H1 (cell line): Measurements from ENCODE around the gene DNAJB5. TPM values are rescaled to one million over a fixed set of nuclear protein-coding genes. Genes with fewer than 3 reads are reported as not detected.
"Not testable (repeated sequence)": the region's sequence is repeated elsewhere in the genome, so short reads cannot be mapped to it uniquely, and the experiment has no call there.

Source experiments
- CTCF ChIA-PET: fragments of 300-600 bp; sonication (Branson Sonifier 250); formaldehyde crosslinking; loops from one replicate; lab custom pipeline; 2021; ENCODE audit not compliant: partially characterized antibody; lab: Charles Lee
- POLR2A ChIA-PET: fragments of 300-600 bp; sonication (Branson Sonifier 250); formaldehyde crosslinking; loops from one replicate; lab custom pipeline; 2021; ENCODE audit warnings: inconsistent platforms; ENCODE audit not compliant: partially characterized antibody; lab: Charles Lee
- DNase-seq, 2 experiments: peaks; one replicate each; pipeline versions ENCODE4 v3.0.0 to v3.0.0-alpha.2; 2010 to 2022; ENCODE audit warnings: low spot score in 2 of 2, low read depth in 1 of 2, mixed read lengths in 1 of 2
- FAIRE-seq: peaks from 2 replicates; lab custom pipeline; 2011; peaks lifted over from hg19 to GRCh38; lab: Jason Lieb, UNC
- H2AFZ ChIP-seq: 2 replicates; pipeline ENCODE4 v1.8.1; 2012; ENCODE audit warnings: low read length, inconsistent platforms
- H2AK5ac ChIP-seq: 2 replicates; pipeline ENCODE4 v1.6.1; 2013; ENCODE audit warnings: low read depth, low read length
- H2BK120ac ChIP-seq: replicated peaks from 2 replicates; pipeline ENCODE3; 2013; ENCODE audit warnings: low read depth, low read length, inconsistent platforms
- H2BK12ac ChIP-seq: 2 replicates; pipeline ENCODE4 v1.6.1; 2013; ENCODE audit warnings: low read depth, low read length
- H2BK15ac ChIP-seq: 2 replicates; pipeline ENCODE4 v1.6.1; 2013; ENCODE audit warnings: low read length
- H2BK20ac ChIP-seq: 2 replicates; pipeline ENCODE4 v1.6.1; 2013; ENCODE audit warnings: low read length
- H2BK5ac ChIP-seq: 2 replicates; pipeline ENCODE4 v1.6.1; 2013; ENCODE audit warnings: low read depth, low read length
- H3K14ac ChIP-seq: 2 replicates; pipeline ENCODE4 v1.6.1; 2013; ENCODE audit warnings: inconsistent platforms; ENCODE audit not compliant: insufficient read length
- H3K18ac ChIP-seq: 2 replicates; pipeline ENCODE4 v1.6.1; 2013; ENCODE audit warnings: low read length; ENCODE audit errors: extremely low read depth
- H3K23ac ChIP-seq: 2 replicates; pipeline ENCODE4 v1.6.1; 2013; ENCODE audit warnings: inconsistent platforms; ENCODE audit not compliant: insufficient read length
- H3K23me2 ChIP-seq: 2 replicates; pipeline ENCODE4 v1.6.1; 2013; ENCODE audit warnings: low read depth, low read length
- H3K27ac ChIP-seq: 2 replicates; pipeline ENCODE4 v1.6.1; 2011; ENCODE audit warnings: low read depth, low read length, inconsistent platforms
- H3K27me3 ChIP-seq, 4 experiments: replicated peaks in 1 of 4; 1 replicate in 1 of 4; 2 replicates in 3 of 4; pipeline versions ENCODE4 v1.6.1 to v1.8.1; 2011 to 2013; ENCODE audit warnings: low read length in 3 of 4, mild to moderate bottlenecking in 3 of 4, inconsistent platforms in 2 of 4, mixed read lengths in 2 of 4, moderate library complexity in 1 of 4; ENCODE audit not compliant: control insufficient read depth in 3 of 4, insufficient read depth in 3 of 4; ENCODE audit errors: extremely low read depth in 1 of 4
- H3K36me3 ChIP-seq, 4 experiments: 2 replicates each; pipeline versions ENCODE4 v1.6.1 to v1.8.1; 2011 to 2013; ENCODE audit warnings: mild to moderate bottlenecking in 4 of 4, low read length in 3 of 4, moderate library complexity in 2 of 4, control low read depth in 1 of 4, inconsistent platforms in 1 of 4; ENCODE audit not compliant: insufficient read depth in 4 of 4, control insufficient read depth in 2 of 4
- H3K4ac ChIP-seq: replicated peaks from 2 replicates; pipeline ENCODE3; 2013; ENCODE audit warnings: low read length, low read depth, mixed read lengths, inconsistent platforms; ENCODE audit not compliant: insufficient read length
- H3K4me1 ChIP-seq, 4 experiments: replicated peaks in 1 of 4; 1 replicate in 1 of 4; 2 replicates in 3 of 4; pipeline versions ENCODE4 v1.6.1 to v1.8.1; 2011 to 2013; ENCODE audit warnings: low read length in 3 of 4, inconsistent platforms in 2 of 4, mixed read lengths in 1 of 4; ENCODE audit not compliant: insufficient read depth in 4 of 4, control insufficient read depth in 3 of 4
- H3K4me2 ChIP-seq, 2 experiments: 2 replicates each; pipeline versions ENCODE4 v1.6.1 to v1.8.1; 2011 to 2013; ENCODE audit warnings: low read depth in 2 of 2, low read length in 2 of 2, control low read depth in 1 of 2, inconsistent platforms in 1 of 2, mild to moderate bottlenecking in 1 of 2; ENCODE audit not compliant: insufficient read depth in 1 of 2
- H3K4me3 ChIP-seq, 4 experiments: fragments of 200-600, 300-600 bp in 1 of 4; sonication (generic), shearing (Covaris generic), sonication (Bioruptor Twin) in 1 of 4; 2 replicates each; pipeline versions ENCODE4 v1.5.1 to v1.8.1; 2011 to 2016; ENCODE audit warnings: low read length in 4 of 4, low read depth in 3 of 4, control low read depth in 2 of 4, inconsistent platforms in 2 of 4, mild to moderate bottlenecking in 2 of 4, mixed read lengths in 1 of 4, moderate library complexity in 1 of 4; ENCODE audit not compliant: insufficient read depth in 2 of 4; ENCODE audit errors: extremely low read depth in 1 of 4
- H3K56ac ChIP-seq: replicated peaks from 2 replicates; pipeline ENCODE3; 2013; ENCODE audit warnings: low read depth, mild to moderate bottlenecking, mixed read lengths, low read length, inconsistent platforms; ENCODE audit not compliant: insufficient read length
- H3K79me1 ChIP-seq: 2 replicates; pipeline ENCODE4 v1.6.1; 2013; ENCODE audit warnings: low read depth, low read length, control low read depth
- H3K79me2 ChIP-seq, 2 experiments: 2 replicates each; pipeline versions ENCODE4 v1.6.1 to v1.8.1; 2012 to 2013; ENCODE audit warnings: low read length in 2 of 2, mild to moderate bottlenecking in 2 of 2, inconsistent platforms in 1 of 2; ENCODE audit not compliant: insufficient read depth in 2 of 2, control insufficient read depth in 1 of 2
- H3K9ac ChIP-seq, 4 experiments: replicated peaks in 1 of 4; 1 replicate in 1 of 4; 2 replicates in 3 of 4; pipeline versions ENCODE4 v1.6.1 to v1.8.1; 2011 to 2013; ENCODE audit warnings: low read depth in 3 of 4, low read length in 3 of 4, control low read depth in 2 of 4, mild to moderate bottlenecking in 2 of 4, moderate library complexity in 2 of 4, inconsistent platforms in 1 of 4; ENCODE audit errors: extremely low read depth in 1 of 4
- H3K9me3 ChIP-seq, 2 experiments: 2 replicates each; pipeline versions ENCODE4 v1.6.1 to v1.8.1; 2012 to 2013; ENCODE audit warnings: mild to moderate bottlenecking in 2 of 2, moderate library complexity in 2 of 2, control low read depth in 1 of 2, inconsistent platforms in 1 of 2, low read depth in 1 of 2, low read length in 1 of 2, mixed read lengths in 1 of 2; ENCODE audit not compliant: insufficient read depth in 2 of 2
- H4K20me1 ChIP-seq, 2 experiments: replicated peaks in 1 of 2; 2 replicates each; pipeline versions ENCODE3 to v1.8.1; 2011 to 2013; ENCODE audit warnings: inconsistent platforms in 2 of 2, low read length in 2 of 2, mild to moderate bottlenecking in 1 of 2; ENCODE audit not compliant: insufficient read depth in 2 of 2, control insufficient read depth in 1 of 2
- H4K5ac ChIP-seq: 2 replicates; pipeline ENCODE4 v1.6.1; 2013; ENCODE audit warnings: low read length, low read depth, mixed read lengths, inconsistent platforms; ENCODE audit not compliant: insufficient read length
- H4K8ac ChIP-seq: 2 replicates; pipeline ENCODE4 v1.8.0; 2013; ENCODE audit warnings: mild to moderate bottlenecking, moderate library complexity, low read length, inconsistent platforms; ENCODE audit not compliant: insufficient read depth; ENCODE audit errors: extremely low read depth
- H4K91ac ChIP-seq: replicated peaks from 2 replicates; pipeline ENCODE3; 2013; ENCODE audit warnings: low read length, mixed read lengths, inconsistent platforms; ENCODE audit not compliant: insufficient read length
- WGBS, 2 experiments: shearing (Covaris generic) in 1 of 2; methylation state at CpG; one replicate each; pipeline versions ENCODE4 v1.1.6 to v1.1.7; 2013 to 2015; ENCODE audit warnings: low lambda C conversion rate in 2 of 2, mixed read lengths in 2 of 2, inconsistent platforms in 1 of 2, low coverage in 1 of 2, missing lambda C conversion rate in 1 of 2; ENCODE audit not compliant: insufficient replicate concordance in 2 of 2, insufficient coverage in 1 of 2, insufficient read length in 1 of 2; ENCODE audit errors: extremely low coverage in 1 of 2, missing lambda C conversion rate in 1 of 2; 5-methylcytosine and 5-hydroxymethylcytosine counted together
- polyA plus RNA-seq, 7 experiments: library from polyadenylated mRNA; depleted of rRNA in 3 of 7; stranded (reverse) in 5 of 7; unstranded in 2 of 7; fragments of >200 nt in 5 of 7; fragments of 200-250 nt in 2 of 7; gene quantifications; 1 replicate in 5 of 7; 2 replicates in 1 of 7; 4 replicates in 1 of 7; pipeline versions ENCODE4 v1.2.1 to v1.2.3, GENCODE V29; 2011 to 2013; ENCODE audit warnings: missing spikeins in 2 of 7, mixed read lengths in 2 of 7
- total RNA-seq: library from RNA; stranded (reverse); fragmentation: NEBNext Ultra II Directional; extraction: Animal tissue kit (Norgen Biotek cat#: 25700); gene quantifications from 2 replicates; pipeline ENCODE4 v1.2.1, GENCODE V29; 2021

DNAJB5 gene
- total and polyA plus RNA-seq, 2 of the 8 experiments (the other 6 are each of a cell fraction or from before 2014, with no cell fraction given) = 25.0 to 34.1 TPM

DNA sequence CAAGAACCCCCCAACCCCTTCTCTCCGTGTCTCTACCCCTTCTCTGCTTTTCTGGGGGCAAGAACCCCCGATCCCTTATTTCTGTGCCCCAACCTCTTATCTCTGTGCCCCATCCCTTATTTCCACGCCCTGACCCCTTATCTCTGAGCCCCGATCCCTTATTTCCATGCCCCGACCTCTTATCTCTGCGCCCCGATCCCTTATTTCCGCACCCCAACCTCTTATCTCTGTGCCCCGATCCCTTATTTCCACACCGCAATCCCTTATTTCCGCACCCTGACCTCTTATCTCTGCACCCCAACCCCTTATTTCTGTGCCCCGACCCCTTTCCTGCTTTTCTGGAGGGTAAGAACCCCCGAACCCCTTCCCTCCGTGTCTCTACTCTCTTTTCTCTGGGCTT lies 14.8 kb downstream of the DNAJB5 start:
- H3K23me2 ChIP-seq, H3K23ac ChIP-seq, H2BK15ac ChIP-seq, H3K79me2 ChIP-seq, H4K5ac ChIP-seq, H3K56ac ChIP-seq, H3K4me2 ChIP-seq, H4K91ac ChIP-seq, H3K18ac ChIP-seq, H4K8ac ChIP-seq, H4K20me1 ChIP-seq, H3K4me1 ChIP-seq, H3K79me1 ChIP-seq, H2BK20ac ChIP-seq, H3K27me3 ChIP-seq, POLR2A ChIA-PET, CTCF ChIA-PET, H2AK5ac ChIP-seq, H2BK5ac ChIP-seq, H3K36me3 ChIP-seq, H3K9ac ChIP-seq, H2BK12ac ChIP-seq, H3K14ac ChIP-seq, H3K9me3 ChIP-seq, H3K27ac ChIP-seq, H3K4me3 ChIP-seq, FAIRE-seq, H2AFZ ChIP-seq, H3K4ac ChIP-seq, DNase-seq, H2BK120ac ChIP-seq: not testable (repeated sequence)
- WGBS, 2 experiments = 90% methylated on average over 14 of the region's 14 CpGs; no CpG with 5 or more reads in 1 of the 2 experiments
